Ovary (tissue), 3 donors: ENCODE data around the gene QSER1.

ENCODE experiments used
- POLR2A ChIP-seq: fragments of 450-650 bp; IDR thresholded peaks from one replicate; pipeline ENCODE4 v1.6.1; 2017; ENCODE audit warnings: antibody characterized with exemption, mild to moderate bottlenecking, moderate library complexity
- TF ChIP-seq, protein P1 (sequence below), 3 donors: fragments of 450-650 bp in 2 of 3; fragments of 200-600 bp in 1 of 3; IDR thresholded peaks; one replicate each; pipeline versions ENCODE4 v1.5.1 to v1.8.0; 2016 to 2022; ENCODE audit warnings: antibody characterized with exemption in 3 of 3, mild to moderate bottlenecking in 1 of 3
- donor health status: DM: no; HTN: no; CAD: no.

GRCh38 chr11:33001751-33002542, 109.3 kb downstream of the QSER1 start:
- TF ChIP-seq, protein P1, sequence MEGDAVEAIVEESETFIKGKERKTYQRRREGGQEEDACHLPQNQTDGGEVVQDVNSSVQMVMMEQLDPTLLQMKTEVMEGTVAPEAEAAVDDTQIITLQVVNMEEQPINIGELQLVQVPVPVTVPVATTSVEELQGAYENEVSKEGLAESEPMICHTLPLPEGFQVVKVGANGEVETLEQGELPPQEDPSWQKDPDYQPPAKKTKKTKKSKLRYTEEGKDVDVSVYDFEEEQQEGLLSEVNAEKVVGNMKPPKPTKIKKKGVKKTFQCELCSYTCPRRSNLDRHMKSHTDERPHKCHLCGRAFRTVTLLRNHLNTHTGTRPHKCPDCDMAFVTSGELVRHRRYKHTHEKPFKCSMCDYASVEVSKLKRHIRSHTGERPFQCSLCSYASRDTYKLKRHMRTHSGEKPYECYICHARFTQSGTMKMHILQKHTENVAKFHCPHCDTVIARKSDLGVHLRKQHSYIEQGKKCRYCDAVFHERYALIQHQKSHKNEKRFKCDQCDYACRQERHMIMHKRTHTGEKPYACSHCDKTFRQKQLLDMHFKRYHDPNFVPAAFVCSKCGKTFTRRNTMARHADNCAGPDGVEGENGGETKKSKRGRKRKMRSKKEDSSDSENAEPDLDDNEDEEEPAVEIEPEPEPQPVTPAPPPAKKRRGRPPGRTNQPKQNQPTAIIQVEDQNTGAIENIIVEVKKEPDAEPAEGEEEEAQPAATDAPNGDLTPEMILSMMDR (IDR thresholded peaks at IDR 0.05) = no peak
- no peak for TF ChIP-seq POLR2A
